ENCODE measurements around the gene PTPN22.
A peak's percentile ranks its signal among the peaks of the same experiment; 100 is the strongest.

Gene PTPN22

DNA sequence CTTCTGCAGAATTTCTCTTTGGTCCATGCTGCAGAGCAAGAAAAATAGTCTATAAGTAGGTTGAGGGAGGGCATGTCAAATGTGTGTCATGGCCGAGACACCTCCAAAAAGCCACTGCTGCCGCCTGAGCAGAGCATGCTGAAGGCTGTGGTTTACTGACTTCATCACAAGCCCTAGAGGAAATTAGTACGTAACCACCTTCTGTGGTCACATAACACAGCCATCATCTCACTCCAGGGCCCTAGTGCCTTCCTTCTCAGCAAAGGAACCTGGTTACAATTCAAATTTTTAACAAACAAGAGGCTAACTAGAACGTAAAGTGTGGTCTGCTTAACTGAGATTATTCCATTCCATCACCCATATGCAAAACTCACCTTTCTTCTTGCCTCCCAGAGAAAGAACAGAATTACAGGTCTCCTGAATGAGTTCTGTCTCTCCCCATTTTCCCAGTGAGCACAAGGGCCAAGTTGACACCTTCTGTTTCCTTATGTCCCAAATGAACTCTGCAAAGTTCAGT, at the start of gene PTPN22:
Gene PTPN22 (minus strand): TSS at position 116 of the 517 bp plus-strand sequence.
- Histone ChIP-seq H3K4me3 (ENCODE audit: low read length) (peak within 1 kb of the TSS; percentile 68), H3K9ac (ENCODE audit: low read length) (peak within 1 kb of the TSS; percentile 52), H3K27me3 (ENCODE audit: low read depth, low read length) (no peaks in the 10 kb centered on the region), H2AFZ (ENCODE audit: low read depth, low read length) (peak within 1 kb of the TSS; percentile 86), H3K9me3 (ENCODE audit: insufficient read depth, low read length) (no peaks in the 10 kb centered on the region), H4K20me1 (ENCODE audit: insufficient read depth, low read length) (no peaks in the 10 kb centered on the region), H3K4me2 (ENCODE audit: low read length) (peak within 1 kb of the TSS; percentile 75), H3K4me1 (ENCODE audit: low read length) (peaks cover 29% of the 10 kb centered on the region), H3K27ac (ENCODE audit: low read length) (peak within 1 kb of the TSS; percentile 18), H3K36me3 (replicated peaks; ENCODE audit: low read depth, low read length) (no peaks in the 10 kb centered on the region), H3K79me2 (ENCODE audit: low read length) (no peaks in the 10 kb centered on the region)
- TF ChIP-seq, protein P1, sequence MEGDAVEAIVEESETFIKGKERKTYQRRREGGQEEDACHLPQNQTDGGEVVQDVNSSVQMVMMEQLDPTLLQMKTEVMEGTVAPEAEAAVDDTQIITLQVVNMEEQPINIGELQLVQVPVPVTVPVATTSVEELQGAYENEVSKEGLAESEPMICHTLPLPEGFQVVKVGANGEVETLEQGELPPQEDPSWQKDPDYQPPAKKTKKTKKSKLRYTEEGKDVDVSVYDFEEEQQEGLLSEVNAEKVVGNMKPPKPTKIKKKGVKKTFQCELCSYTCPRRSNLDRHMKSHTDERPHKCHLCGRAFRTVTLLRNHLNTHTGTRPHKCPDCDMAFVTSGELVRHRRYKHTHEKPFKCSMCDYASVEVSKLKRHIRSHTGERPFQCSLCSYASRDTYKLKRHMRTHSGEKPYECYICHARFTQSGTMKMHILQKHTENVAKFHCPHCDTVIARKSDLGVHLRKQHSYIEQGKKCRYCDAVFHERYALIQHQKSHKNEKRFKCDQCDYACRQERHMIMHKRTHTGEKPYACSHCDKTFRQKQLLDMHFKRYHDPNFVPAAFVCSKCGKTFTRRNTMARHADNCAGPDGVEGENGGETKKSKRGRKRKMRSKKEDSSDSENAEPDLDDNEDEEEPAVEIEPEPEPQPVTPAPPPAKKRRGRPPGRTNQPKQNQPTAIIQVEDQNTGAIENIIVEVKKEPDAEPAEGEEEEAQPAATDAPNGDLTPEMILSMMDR (IDR thresholded peaks at IDR 0.05; ENCODE audit: low read depth, low read length) = no peak
- no peak for TF ChIP-seq EZH2phosphoT487 (IDR thresholded peaks at IDR 0.05; ENCODE audit: low read depth)

DNA sequence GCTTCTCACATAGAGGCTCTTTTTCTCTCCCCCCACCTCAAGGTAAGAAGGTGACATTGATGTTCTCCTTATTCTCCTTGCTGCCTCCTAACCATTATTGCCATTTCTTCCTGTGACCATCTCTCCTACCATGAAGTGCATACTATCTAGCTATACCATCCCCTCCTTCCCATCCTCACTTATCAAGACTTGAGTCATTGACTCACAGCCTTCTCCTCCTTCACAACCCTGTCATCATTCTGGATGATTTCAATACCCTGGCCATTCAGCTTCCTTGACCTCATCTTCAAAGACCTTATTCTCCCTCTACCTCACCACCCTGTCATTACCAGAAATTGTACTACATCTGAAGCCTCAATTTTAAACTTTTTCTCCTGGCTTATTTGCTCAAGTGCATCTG, 46.7 kb upstream of the PTPN22 start:
- TF ChIP-seq, protein P1 (IDR thresholded peaks at IDR 0.05; ENCODE audit: low read depth, low read length) = no peak
- TF ChIP-seq EZH2phosphoT487 (IDR thresholded peaks at IDR 0.05; ENCODE audit: low read depth) = no peak
- Histone ChIP-seq H3K9ac (ENCODE audit: low read length) (no peak overlapping the region), H3K9me3 (ENCODE audit: insufficient read depth, low read length) (no peaks in the 10 kb centered on the region), H3K36me3 (replicated peaks; ENCODE audit: low read depth, low read length) (no peaks in the 10 kb centered on the region), H3K79me2 (ENCODE audit: low read length) (no peaks in the 10 kb centered on the region), H3K4me3 (ENCODE audit: low read length) (no peak overlapping the region), H3K4me1 (ENCODE audit: low read length) (no peaks in the 10 kb centered on the region), H3K27ac (ENCODE audit: low read length) (no peak overlapping the region), H2AFZ (ENCODE audit: low read depth, low read length) (no peak overlapping the region), H4K20me1 (ENCODE audit: insufficient read depth, low read length) (no peaks in the 10 kb centered on the region), H3K27me3 (ENCODE audit: low read depth, low read length) (no peaks in the 10 kb centered on the region), H3K4me2 (ENCODE audit: low read length) (no peak overlapping the region)

DNA sequence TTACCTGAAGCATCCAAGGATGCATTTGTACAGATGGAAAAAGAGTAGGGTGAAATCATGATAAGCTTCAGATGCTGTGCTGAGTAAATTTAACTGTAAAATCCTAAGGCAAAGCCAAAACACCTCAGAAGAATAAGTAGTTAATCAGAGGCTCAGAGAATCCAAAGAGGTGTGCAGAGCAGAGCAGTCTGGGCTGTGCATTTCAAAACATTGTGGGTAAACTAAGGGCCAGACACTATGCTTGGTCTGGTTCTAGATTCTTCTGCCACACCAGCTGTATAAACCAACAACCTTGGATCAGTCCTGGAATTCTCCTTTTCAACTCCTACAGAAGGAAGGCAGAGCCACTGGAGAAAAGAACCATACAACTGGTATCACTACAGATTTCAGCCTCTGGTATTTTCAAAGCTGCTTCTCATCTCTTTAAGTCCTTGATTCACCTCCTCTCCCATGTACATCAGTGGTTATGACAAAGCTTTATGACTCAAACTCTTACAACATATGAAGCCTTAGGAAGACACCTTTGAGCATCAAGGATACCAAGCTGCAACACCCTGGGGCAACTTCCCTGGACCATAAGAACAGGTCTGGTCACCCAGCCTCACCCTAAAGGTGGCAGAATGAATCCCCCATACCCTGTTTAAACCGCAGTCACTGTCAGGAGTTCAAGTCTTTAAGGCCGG, 46.0 kb upstream of the PTPN22 start:
- no peak overlapping the region for H2AFZ ChIP-seq (ENCODE audit: low read depth, low read length)
- H3K79me2 ChIP-seq (ENCODE audit: low read length) = no peaks in the 10 kb centered on the region
- H3K27ac ChIP-seq (ENCODE audit: low read length) = no peak overlapping the region

DNA sequence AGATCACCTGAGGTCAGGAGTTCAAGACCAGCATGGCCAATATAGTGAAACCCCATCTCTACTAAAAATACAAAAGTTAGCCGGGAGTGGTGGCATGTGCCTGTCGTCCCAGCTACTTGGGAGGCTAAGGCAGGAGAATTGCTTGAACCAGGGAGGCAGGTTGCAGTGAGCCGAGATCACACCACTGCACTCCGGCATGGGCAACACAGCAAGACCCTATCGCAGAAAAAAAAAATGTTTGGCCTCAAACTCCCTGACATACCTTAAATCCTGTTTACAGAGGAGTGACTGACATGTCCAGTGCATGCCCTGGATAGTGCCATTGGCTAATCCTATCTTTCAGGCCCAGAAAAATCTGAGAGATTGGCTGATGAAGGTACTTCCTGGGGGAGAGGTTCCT, 45.5 kb upstream of the PTPN22 start:
- H3K79me2 ChIP-seq (ENCODE audit: low read length) = no peaks in the 10 kb centered on the region

More for the DNA sequence above, 46.0 kb upstream of the PTPN22 start:
- Histone ChIP-seq H3K9me3 (ENCODE audit: insufficient read depth, low read length) (no peaks in the 10 kb centered on the region), H3K4me2 (ENCODE audit: low read length) (no peak overlapping the region), H3K27me3 (ENCODE audit: low read depth, low read length) (no peaks in the 10 kb centered on the region), H3K4me3 (ENCODE audit: low read length) (no peak overlapping the region), H3K36me3 (replicated peaks; ENCODE audit: low read depth, low read length) (peaks cover 2% of the 10 kb centered on the region), H3K9ac (ENCODE audit: low read length) (no peak overlapping the region), H3K4me1 (ENCODE audit: low read length) (no peaks in the 10 kb centered on the region), H4K20me1 (ENCODE audit: insufficient read depth, low read length) (no peaks in the 10 kb centered on the region)
- no peak for TF ChIP-seq EZH2phosphoT487 (IDR thresholded peaks at IDR 0.05; ENCODE audit: low read depth)
- TF ChIP-seq, protein P1 (IDR thresholded peaks at IDR 0.05; ENCODE audit: low read depth, low read length) = no peak

More for the DNA sequence above, 45.5 kb upstream of the PTPN22 start:
- no peaks in the 10 kb centered on the region for H3K4me1 ChIP-seq (ENCODE audit: low read length)
- no peaks in the 10 kb centered on the region for H3K27me3 ChIP-seq (ENCODE audit: low read depth, low read length)
- no peak overlapping the region for H3K9ac ChIP-seq (ENCODE audit: low read length)
- H3K9me3 ChIP-seq (ENCODE audit: insufficient read depth, low read length) = no peaks in the 10 kb centered on the region
- no peak overlapping the region for H3K27ac ChIP-seq (ENCODE audit: low read length)
- TF ChIP-seq, protein P1 (IDR thresholded peaks at IDR 0.05; ENCODE audit: low read depth, low read length) = no peak
- TF ChIP-seq EZH2phosphoT487 (IDR thresholded peaks at IDR 0.05; ENCODE audit: low read depth) = no peak
- H3K36me3 ChIP-seq (replicated peaks; ENCODE audit: low read depth, low read length) = peaks cover 2% of the 10 kb centered on the region
- no peaks in the 10 kb centered on the region for H4K20me1 ChIP-seq (ENCODE audit: insufficient read depth, low read length)
- H3K4me3 ChIP-seq (ENCODE audit: low read length) = no peak overlapping the region
- no peak overlapping the region for H2AFZ ChIP-seq (ENCODE audit: low read depth, low read length)
- H3K4me2 ChIP-seq (ENCODE audit: low read length) = no peak overlapping the region
